ENCODE data around the gene PLEKHG3.

Gene PLEKHG3

GRCh38 chr14:64707661-64708060, 3.4 kb downstream of the PLEKHG3 start:
- DNase-seq (ENCODE audit: low spot score): peak; percentile 97

- peak; percentile 83 for DNase-seq (ENCODE audit: low spot score)
Measured at GRCh38 chr14:64708148-64709004, 4.2 kb downstream of the PLEKHG3 start.

DNA sequence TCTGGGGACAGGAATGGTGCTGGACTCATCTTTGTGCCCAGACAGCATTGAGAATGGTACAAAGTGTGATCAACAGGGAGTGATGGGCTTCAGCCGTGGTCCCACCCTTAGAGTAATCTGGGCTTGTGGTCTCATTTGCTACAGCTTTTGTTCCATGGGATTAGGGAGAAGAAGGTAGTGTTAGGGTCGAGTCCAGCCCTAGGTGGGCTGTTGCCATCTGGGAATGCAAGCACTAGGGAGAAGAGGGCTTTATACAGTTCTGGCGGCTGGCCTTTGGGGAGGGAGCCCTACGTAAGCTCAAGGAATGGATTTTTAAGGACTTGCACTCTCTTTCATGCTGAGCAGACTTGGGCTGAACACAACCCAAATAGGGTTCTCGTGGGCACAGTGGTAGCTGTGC, 4.9 kb downstream of the PLEKHG3 start:
- DNase-seq (ENCODE audit: low spot score): no peak

DNA sequence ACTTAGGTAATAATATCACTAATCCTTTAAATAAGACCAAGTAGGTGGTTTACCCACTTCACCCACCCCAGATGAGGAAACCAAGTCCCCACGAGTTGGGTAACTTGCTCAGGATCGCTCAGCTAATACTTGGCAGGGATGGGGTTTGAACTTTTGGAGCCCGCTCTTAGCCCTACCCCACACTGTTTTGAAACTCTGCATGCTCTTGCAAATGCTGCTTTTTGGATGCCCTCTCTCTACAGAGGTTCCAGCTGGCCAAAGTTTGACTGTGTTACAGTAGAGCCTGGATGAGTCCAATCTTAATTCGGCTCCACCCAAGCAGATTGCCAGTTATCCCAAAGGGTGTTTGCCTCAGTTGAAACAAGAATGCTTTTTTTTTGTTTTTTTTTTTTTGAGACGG, 6.8 kb downstream of the PLEKHG3 start:
- DNase-seq (ENCODE audit: low spot score): no peak

GRCh38 chr14:64713677-64714076, 9.5 kb downstream of the PLEKHG3 start:
- DNase-seq (ENCODE audit: low spot score): no peak

DNA sequence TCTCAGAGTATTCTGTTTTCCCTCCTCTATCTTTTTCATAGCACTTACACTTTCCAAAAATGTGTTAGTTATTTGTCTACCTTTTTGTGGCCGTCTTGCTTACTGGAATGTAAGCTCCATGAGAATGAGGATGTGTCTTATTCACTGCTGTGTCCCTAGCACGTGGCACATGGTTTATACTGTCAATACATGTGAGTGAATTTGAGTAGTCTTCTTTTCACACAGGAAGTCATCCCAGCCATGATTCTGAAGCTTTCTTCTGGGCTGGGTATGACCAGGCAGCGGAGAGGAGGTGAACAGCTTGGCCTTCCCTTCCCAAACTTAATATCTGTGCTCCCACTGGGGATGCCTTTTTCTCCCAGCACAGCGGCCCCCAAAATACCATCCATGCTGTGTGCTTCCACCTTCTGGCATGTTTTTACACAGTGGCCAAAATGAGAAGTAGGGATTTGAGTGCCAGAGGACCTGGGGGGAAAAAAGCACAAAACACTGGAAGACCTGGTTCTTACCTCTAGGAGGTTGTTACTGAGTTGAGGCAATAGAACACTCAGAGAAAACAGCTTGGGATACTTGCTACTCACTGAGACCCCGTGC, 10.3 kb downstream of the PLEKHG3 start:
- DNase-seq (ENCODE audit: low spot score): no peak

- DNase-seq (ENCODE audit: low spot score): no peak
Measured at GRCh38 chr14:64715146-64715627, 11.0 kb downstream of the PLEKHG3 start.

DNA sequence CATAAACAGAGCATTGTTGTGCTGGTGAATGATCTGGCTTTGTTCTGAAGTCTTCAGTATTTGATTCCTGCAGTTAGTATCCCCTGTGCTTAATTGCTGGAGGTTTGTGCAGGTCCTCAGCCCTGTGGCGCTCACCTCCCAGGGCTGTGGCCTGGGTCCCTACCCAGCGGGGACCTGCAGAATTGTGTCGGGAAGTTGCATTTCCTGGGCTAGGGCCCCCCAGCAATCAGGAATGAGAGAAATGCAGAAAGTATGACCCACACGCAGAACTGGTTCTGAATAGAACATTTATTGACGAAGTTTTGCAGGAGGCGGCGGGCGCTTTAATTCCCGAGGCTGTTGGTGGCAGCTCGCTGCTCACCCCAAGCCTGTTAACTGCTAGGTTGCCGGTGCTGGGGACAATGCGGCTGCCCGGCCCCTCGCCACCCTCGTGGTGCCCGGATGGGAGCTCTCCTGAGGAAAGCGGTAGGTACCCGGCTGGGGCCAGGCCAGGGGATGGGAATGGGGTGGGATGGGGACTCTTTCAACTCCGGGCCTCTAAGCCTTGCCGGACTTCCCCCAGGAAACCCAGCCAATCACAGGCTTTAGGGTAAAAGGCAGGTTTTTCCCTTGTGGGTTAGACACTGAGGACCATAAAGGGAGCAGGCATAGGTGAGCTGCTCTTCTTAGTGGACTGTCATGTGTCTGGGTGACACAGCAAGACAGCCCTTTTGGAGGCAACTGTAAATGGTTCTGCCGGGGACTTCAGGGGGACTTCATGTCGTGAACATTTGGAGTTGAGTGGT, 11.6 kb downstream of the PLEKHG3 start:
- no peak for DNase-seq (ENCODE audit: low spot score)

GRCh38 chr14:64717870-64718269, 13.6 kb downstream of the PLEKHG3 start:
- DNase-seq (ENCODE audit: low spot score): no peak

DNA sequence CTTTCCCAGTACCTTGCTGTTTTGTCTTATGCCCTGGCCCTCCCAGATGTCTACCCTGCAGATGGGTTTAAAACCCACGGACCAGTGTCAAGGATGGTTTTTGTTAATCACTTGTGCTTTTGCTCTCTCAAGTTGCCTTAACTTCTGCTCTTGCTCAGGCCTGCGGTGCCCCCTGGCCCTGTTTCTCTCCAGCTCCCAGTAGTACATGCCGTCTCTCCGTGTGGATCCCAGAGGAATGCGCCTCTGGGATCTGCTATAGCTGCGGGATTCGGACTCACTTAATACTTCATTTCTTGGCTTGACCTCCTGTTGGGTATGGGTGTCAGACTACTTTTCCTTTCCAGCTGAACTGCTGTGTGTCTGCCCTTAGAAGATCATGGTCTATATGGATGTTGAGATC, 14.5 kb downstream of the PLEKHG3 start:
- no peak for DNase-seq (ENCODE audit: low spot score)

DNA sequence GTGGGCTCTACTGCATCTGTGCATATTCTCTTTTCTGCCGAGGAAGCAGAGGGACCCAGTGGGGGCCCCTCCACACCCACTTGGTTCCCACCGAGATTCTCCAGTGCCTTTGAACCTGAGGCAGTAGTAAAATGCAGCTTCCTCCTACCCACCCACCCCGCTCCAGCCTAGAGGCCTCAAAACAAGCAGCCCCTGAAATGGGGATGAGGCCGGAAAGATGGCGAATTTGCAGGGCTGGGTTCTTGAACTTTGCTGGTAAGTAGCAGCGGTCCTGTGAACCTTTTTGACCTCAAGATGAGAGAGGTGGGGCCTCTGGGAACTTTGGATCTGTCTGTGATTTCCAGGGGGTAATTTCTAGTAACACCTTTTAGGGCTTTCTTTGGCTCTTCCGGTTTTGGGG, 15.4 kb downstream of the PLEKHG3 start:
- no peak for DNase-seq (ENCODE audit: low spot score)

DNA sequence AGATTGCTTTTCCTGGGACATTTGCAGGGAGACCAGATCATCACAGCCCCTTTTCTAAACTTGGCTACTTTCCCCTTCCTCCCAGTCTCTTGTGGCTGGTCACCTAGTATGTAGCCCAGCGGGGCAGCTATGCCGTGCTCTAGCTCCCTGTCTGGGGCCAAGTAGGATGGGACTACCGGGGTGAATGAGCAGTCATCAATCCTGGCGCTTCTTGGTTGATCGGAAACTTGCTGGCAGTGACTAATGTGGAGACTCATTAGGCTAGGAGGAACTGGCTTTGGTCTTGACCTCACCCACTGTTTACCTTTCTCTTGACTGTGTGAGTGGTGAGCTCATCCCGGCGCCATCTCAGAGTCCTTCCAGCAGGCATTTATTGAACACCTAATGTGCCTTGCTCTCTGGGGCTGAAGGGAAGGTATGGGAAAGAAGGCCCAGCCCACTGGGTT, 15.9 kb downstream of the PLEKHG3 start:
- peak; percentile 67 for DNase-seq (ENCODE audit: low spot score)

- no peak for DNase-seq (ENCODE audit: low spot score)
Measured at GRCh38 chr14:64721391-64721791, 17.2 kb downstream of the PLEKHG3 start.

- DNase-seq (ENCODE audit: low spot score): no peak
Measured at GRCh38 chr14:64721899-64722298, 17.7 kb downstream of the PLEKHG3 start.

- DNase-seq (ENCODE audit: low spot score): no peak
Measured at GRCh38 chr14:64722842-64723447, 18.7 kb downstream of the PLEKHG3 start.

DNA sequence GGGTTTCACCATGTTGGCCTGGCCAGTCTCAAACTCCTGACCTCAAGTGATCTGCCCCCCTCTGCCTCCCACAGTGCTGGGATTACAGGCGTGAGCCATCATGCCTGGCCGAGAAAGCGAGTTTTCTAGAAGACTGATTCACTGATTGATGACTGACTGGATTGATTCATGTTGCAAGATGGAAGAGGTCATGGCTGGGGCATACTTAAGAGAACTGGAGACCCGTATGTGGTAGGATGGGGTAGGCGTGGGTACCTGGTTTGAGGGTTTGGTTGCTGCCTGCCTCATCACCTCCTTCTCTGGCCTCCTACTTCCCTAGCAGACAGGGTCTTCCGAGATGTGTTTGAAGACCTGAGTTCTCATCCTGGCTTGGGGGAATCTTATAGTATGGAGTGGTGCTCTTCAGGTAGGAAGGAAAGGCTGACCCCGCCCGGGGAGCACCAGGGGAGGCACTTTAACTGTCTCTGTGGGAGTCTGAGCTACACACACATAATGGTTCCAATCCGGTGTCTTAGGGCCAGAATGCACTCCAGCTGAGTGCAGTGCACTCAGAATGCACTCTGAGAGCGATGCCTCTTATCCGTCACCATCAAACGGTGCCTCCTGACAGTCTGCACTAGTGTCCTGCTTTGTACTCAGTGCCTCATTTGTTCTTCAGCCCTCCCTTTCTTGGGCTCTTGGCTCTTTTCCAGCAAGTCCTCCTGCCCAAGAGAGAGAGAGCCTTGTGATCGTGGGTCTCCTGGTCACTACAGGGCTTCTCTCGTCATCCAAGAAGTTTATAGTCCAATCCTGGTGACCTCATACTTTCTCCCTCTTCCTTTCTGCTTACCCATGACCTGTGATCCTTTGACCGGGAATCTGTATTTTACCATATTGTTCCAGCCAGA, 19.7 kb downstream of the PLEKHG3 start:
- no peak for DNase-seq (ENCODE audit: low spot score)

DNA sequence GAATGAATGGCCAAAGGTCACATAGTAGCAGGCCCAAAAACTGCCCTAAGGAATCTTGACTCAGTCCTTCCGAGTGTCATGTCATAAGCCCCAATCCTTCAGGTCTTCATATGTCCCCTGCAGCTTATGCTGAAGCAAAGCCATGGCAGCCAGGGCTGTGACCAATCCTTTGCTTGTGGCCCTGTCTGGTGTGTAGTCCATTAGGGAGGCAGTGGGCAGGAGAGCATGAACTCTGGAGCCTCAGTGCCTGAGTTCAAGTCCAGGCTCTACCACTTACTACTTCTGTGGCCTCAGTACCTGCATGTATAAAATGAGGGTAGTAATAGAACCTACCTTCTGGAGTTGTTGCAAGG, 20.3 kb downstream of the PLEKHG3 start:
- no peak for DNase-seq (ENCODE audit: low spot score)

GRCh38 chr14:64725261-64725815, 21.1 kb downstream of the PLEKHG3 start:
- DNase-seq (ENCODE audit: low spot score): no peak

DNA sequence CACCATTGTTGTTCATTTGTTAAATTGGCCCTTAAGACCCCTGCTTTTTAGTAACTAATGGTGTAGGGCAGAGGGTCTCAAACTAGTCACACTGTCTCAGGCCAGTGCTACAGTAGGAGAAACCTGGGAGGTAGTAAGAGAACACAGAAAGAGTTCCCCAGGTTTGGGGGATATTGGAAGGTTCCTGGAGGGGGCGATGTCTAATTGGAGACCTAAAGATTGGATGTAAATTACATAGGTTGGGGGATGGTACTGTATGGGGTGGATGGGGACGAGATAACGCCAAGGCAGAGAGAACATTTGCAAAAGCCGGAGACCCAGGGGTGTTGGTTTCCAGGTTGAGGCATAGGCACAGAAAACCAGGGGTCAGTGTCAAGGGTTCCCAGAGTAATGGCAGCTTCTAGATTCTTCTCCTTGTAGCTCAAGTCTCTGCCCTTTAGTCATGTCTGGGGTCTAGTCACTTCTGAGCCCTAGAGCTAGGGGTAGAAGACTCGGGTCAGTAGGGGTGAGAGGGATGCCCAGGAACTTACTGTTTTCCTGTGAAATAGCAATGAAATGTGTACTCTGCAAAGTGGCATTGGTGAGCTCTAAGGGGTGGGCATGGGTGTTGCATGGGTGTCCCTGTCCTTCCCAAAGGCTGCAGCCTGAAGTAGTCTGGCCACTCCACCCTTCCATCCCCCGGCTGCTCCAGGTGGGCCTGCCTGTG, 21.8 kb downstream of the PLEKHG3 start:
- DNase-seq (ENCODE audit: low spot score): no peak

GRCh38 chr14:64726585-64726890, 22.3 kb downstream of the PLEKHG3 start:
- DNase-seq (ENCODE audit: low spot score): peak; percentile 91

All from SW480 (cell line).